Stimulated activated CD4-positive, alpha-beta T cell treated with anti-CD3 and anti-CD28 coated beads, Interleukin-1b, Interleukin-23, amount 100 ng/mL, for 1 hour (primary cell): ENCODE results near the gene LSR.

Experiments used
- DNase-seq, 2 donors: peaks; one replicate each; pipeline ENCODE4 v3.0.0-alpha.2; 2020; ENCODE audit warnings: low read depth in 2 of 2

Gene LSR

GRCh38 chr19:35302446-35302845 lies 53.6 kb downstream of the LSR start:
- DNase-seq = no peak

DNA sequence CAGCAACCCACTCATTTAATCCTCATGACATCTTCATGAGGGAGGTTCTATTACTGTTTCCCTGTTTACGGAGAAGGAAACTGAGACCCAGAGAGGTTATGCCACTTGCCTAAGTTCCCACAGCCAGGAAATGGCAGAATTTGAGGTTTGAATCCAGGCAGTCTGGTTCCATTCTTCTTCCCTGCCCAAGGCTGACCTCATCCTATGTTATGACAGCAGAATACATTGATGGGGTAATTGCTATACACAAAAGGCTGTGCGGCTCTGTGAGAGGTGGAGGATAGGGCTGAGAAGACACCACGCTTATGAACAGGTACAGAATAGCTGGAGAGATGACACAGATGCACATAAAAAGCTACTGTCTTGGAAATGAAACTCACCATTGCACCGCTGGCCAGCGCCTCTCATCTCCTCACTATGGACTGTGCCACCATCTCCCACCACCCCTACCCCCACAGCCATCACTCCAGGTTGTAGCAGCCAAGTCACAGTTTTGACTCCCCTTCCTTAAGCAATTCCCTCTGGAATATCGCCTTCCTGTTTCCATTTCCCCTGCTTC lies 54.6 kb downstream of the LSR start:
- DNase-seq = no peak

GRCh38 chr19:35304036-35304435 lies 55.2 kb downstream of the LSR start:
- no peak for DNase-seq

DNA sequence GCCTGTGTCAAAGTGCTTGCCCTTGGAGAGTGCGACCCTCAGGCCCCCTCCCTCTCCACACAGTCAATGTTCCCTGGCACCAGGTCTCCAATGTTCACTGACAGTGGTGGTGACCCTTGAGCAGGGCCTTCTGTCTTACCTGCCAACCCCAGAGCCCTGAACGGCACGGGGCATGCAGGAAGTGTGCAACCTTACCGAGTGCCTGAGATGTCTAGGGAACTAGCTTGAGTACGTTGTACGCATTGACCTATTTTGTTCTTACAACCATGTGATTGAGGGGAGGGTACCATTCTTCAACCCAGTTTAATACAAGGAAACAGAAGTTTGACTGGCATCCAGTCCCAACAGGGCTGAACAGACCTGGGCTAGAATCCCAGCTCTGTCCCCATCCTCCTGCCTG lies 56.4 kb downstream of the LSR start:
- no peak for DNase-seq

DNA sequence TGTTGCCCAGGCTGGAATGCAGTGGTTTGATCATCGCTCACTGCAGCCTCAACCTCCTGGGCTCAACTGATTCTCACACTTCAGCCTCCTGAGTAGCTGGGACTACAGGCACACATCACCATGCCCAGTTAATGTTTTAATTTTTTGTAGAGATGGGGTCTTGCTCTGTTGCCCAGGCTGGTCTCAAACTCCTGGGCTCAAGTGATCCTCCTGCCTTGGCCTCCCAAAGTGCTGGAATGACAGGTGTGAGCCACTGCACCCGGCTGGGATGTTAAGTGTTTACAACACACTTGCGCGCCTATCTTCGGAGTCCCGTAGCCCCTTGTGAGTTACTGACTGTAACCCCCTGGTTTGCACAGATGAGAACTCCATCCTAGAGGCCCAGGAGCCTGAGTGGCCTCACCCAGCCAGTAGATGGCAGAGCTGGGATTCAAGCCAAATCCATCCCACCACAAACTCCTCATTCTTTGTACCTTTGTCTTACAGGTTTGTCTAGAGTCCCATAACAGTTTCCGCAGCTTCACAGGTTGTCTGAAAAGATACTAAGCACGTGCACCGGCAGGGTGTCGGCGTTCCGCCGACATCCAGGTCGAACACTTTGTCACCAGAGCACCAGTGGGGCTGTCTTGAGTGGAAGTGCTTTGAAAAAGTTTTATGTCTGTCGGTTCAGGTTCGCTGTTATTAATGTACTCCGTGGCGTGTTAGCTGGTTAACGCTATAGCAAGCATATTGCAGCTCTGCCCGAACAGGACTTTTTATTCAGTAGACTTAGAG lies 57.9 kb downstream of the LSR start:
- no peak for DNase-seq

GRCh38 chr19:35307931-35308330 lies 59.1 kb downstream of the LSR start:
- DNase-seq = no peak

- DNase-seq = no peak
Observed at GRCh38 chr19:35308910-35309309, 60.1 kb downstream of the LSR start.

GRCh38 chr19:35309481-35310279 lies 60.9 kb downstream of the LSR start:
- no peak for DNase-seq

DNA sequence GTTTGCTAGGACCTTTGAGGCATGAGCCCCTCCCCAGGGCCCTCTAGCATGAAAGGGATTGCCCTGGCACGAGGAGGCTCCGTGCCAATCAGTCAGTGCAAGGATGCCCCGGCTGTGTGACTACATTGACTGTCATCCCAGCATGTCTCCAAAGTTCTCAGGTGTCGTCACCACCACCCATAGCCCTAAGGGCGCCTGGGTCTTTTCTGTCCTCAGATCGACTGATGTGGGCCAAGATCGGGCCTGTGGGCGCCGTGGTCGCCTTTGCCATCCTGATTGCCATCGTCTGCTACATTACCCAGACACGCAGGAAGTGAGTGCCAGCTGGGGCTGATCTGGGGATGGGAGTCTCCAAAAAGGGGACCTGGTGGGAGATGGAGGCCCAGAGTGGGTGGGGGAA lies 61.5 kb downstream of the LSR start:
- no peak for DNase-seq

GRCh38 chr19:35310811-35311465 lies 62.1 kb downstream of the LSR start:
- no peak for DNase-seq

GRCh38 chr19:35311901-35312665 lies 63.3 kb downstream of the LSR start:
- DNase-seq = no peak

DNA sequence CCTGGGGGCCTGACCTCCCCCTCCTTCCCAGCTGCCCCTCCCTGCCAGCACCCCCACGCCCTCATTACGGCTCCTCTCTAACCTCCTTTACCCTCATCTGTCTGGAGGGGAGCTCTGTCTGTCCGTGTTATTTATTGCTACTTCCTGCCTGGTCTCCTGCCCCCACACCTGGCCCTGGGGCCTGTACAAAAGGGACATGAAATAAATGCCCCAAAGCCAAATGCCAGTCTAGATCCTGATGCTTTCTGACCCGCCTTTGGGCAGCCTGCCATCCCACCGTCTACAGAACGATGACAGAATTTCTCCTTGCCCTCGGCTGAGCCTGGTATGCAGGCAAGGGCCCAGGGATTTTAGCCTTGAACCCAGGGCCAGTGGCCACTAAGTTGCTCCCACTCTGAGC lies 64.8 kb downstream of the LSR start:
- DNase-seq = no peak

DNA sequence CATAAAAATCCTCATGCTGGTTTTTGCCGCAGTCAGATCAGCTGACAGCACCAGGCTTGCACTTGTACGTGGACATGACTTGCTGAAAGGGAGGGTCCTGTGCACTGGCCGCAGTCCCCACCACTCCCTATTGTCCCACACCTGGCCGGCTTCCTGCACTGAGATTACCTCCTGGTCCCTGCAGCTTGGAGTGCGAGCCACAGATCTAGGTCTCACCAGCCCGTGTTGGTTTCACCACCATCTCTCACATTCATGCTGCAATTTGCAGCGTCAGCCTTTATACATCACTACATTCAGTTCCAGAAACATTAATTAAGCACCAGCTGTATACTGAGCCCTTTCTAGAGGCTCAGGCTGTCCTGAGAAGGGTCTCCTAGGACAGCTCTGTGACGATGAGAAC lies 65.2 kb downstream of the LSR start:
- DNase-seq = no peak

DNA sequence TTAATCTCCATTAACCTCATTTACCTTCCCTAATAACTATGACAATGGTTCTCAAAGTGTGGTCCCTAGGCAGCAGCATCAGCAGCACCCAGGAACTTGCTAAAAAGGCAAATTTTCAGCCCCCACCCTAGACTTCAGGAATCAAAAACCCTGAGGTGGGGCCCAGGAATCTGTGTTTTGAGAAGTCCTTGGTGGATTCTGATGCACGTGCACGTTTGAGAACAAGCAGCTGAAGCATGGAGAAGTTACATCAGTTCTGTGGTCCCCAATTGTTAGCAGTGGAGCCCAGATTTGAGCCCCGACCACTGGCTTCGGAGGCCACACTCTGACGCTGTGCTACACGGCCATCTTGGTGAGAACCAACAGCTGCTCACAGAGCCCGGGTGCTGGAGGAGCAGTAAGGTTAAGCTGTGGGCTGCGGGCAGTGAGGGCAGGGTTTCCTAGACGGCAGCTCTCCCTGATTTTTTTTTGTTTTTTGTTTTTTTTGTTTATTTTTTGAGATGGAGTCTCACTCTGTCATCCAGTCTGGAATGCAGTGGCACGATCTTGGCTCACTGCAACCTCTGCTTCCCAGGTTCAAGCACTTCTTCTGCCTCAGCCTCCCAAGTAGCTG lies 66.2 kb downstream of the LSR start:
- DNase-seq = no peak

DNA sequence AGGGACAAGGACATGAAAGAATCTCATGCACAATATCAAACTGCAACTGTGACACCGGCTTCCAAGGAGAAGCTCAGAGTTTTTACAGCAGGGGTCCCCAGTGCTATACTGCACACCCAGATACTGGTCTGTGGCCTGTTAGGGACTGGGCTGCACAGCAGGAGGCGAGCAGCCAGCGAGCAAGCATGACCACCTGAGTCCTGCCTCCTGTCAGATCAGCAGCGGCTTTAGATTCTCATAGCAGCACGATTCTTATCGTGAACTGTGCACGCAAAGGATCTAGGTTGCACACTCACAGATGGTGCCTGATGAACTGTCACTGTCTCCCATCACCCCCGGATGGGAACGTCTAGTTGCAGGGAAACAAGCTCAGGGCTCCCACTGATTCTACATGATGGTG lies 67.1 kb downstream of the LSR start:
- no peak for DNase-seq

GRCh38 chr19:35316560-35316959 lies 67.8 kb downstream of the LSR start:
- no peak for DNase-seq
